ENCODE measurements around the gene RAB9A.
"Not testable (repeated sequence)": the region's sequence is repeated elsewhere in the genome, so short reads cannot be mapped to it uniquely, and the experiment has no call there.

RAB9A gene

DNA sequence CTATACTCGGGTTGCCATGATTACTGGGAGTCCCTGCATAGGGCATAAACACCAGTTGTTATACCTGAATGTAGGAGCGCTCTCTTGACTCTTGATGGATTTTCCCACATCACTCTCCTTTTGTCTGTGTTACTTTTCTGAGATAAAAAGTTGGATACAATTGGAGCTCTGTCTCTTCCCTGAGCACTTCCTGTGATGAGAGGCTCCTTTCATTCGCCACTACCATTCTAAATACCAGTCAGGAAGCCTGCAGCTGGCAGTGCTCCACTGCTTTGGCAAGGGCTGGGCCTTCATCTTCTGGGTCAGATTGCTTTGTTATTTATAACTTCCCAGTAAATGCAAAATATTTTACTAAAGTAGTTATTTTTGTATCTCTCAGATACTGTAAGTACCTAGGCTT lies 22.1 kb upstream of the RAB9A start:
- TF ChIP-seq, protein P1, sequence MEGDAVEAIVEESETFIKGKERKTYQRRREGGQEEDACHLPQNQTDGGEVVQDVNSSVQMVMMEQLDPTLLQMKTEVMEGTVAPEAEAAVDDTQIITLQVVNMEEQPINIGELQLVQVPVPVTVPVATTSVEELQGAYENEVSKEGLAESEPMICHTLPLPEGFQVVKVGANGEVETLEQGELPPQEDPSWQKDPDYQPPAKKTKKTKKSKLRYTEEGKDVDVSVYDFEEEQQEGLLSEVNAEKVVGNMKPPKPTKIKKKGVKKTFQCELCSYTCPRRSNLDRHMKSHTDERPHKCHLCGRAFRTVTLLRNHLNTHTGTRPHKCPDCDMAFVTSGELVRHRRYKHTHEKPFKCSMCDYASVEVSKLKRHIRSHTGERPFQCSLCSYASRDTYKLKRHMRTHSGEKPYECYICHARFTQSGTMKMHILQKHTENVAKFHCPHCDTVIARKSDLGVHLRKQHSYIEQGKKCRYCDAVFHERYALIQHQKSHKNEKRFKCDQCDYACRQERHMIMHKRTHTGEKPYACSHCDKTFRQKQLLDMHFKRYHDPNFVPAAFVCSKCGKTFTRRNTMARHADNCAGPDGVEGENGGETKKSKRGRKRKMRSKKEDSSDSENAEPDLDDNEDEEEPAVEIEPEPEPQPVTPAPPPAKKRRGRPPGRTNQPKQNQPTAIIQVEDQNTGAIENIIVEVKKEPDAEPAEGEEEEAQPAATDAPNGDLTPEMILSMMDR (IDR thresholded peaks at IDR 0.05; ENCODE audit: insufficient read depth, low read length, missing control alignments), result no peak
- no peak overlapping the region for H3K4me3 ChIP-seq (ENCODE audit: low read depth, low read length)
- CTCF ChIA-PET, result interaction anchor here (1.0 kb wide), 1 partner anchor 21 kb away, joined by 5 read pairs; the partner anchor contains the start of gene RAB9A
- DNase-seq (ENCODE audit: low read depth, low spot score), result no peak
- POLR2A ChIA-PET, result no interaction called here

DNA sequence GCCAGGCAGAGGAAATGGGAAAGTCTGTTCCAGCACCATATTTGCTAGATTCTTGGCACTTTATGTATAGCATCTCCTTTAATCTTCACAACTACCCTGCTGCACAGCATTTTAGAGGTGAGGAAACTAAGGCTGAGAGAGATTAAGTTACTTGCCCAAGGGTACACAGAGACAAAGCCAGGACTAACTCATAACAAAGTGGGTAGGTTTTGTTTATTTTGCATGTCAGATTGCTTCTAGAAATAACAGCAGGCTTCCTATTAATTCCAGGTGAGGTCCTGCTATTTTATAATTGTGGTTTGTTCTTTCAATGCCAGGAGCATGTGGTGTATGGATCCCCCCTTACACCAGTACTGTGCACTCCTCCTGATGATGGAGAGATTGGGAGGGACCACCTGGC lies 21.0 kb upstream of the RAB9A start:
- CTCF ChIA-PET, result no interaction called here
- TF ChIP-seq, protein P1 (IDR thresholded peaks at IDR 0.05; ENCODE audit: insufficient read depth, low read length, missing control alignments), result no peak
- no peak overlapping the region for H3K4me3 ChIP-seq (ENCODE audit: low read depth, low read length)
- DNase-seq (ENCODE audit: low read depth, low spot score), result no peak
- POLR2A ChIA-PET, result no interaction called here

DNA sequence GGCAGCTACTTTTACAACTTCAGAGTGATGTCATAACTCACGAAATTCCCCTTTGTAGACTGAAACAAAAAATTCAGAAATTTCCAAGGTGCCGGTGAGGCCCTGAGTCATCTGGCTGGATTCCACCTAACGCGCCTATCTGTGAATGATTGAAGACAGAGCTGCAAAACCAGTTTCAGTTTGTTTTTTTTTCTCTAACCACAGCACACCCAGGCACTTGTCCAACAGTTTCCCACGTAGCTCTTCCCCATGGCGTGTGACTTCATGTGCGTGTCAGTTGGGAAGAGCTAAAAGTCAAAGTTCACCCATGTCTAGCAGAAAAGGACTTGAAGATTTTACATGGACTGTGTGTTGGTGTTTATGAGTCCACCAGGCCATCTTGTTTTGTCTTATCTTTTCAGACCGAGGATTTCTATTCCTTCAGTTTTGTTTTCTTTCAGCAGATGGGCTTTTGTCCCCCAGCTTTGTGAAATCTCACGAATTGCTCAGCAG lies 19.6 kb upstream of the RAB9A start:
- TF ChIP-seq, protein P1 (IDR thresholded peaks at IDR 0.05; ENCODE audit: insufficient read depth, low read length, missing control alignments), result no peak
- CTCF ChIA-PET, result interaction anchor here (1.2 to 2.0 kb wide), 2 partner anchors 10 to 23 kb away, joined by 4 to 8 read pairs; no protein-coding TSS in a partner anchor
- POLR2A ChIA-PET, result interaction anchor here (1.0 kb wide), 1 partner anchor 65 kb away, joined by 4 read pairs; the partner anchor contains the start of genes OFD1 and TRAPPC2
- H3K4me3 ChIP-seq (ENCODE audit: low read depth, low read length), result no peak overlapping the region
- peak; percentile 88 for DNase-seq (ENCODE audit: low read depth, low spot score)

DNA sequence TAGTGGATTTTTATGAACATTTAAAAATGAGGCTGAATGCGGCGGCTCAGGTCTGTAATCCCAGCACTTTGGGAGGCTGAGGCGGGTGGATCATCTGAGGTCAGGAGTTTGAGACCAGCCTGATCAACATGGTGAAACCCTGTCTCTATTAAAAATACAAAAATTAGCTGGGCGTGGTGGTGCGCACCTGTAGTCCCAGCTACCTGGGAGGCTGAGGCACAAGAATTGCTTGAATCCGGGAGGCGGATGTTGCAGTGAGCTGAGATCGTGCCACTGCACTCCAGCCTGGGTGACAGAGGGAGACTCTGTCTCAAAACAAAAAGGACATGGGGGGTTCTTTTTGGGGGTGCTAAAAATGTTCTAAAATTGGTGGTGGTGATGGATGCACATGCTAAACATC lies 19.2 kb upstream of the RAB9A start:
- ChIA-PET POLR2A (interaction anchor here (1.0 kb wide), 1 partner anchor 65 kb away, joined by 4 read pairs; the partner anchor contains the start of genes OFD1 and TRAPPC2), CTCF (interaction anchor here (1.2 to 2.0 kb wide), 2 partner anchors 11 to 24 kb away, joined by 4 to 8 read pairs; no protein-coding TSS in a partner anchor)
- not testable (repeated sequence) for DNase-seq (ENCODE audit: low read depth, low spot score); H3K4me3 ChIP-seq (ENCODE audit: low read depth, low read length)

DNA sequence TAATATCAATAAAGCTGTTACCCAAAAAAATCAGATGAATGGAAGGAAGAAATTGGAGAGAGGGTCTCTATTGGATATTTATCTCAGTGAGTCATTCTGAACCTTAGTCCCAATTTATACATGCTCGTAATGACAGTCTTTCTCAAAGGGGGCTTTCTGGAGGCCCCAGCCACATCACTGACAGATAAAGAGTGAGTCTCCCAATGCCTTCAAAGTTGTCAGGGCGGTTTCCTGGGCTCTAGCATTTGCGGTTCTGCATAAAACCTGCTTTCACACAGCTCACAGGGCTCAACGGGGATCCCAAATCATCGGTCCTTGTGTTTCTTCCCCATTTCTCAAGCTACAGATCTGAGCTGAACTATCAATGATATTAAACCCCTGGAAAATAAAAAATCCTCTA lies 18.7 kb upstream of the RAB9A start:
- ChIA-PET POLR2A (no interaction called here), CTCF (interaction anchor here (1.2 to 2.0 kb wide), 2 partner anchors 11 to 24 kb away, joined by 4 to 8 read pairs; no protein-coding TSS in a partner anchor)
- no peak overlapping the region for H3K4me3 ChIP-seq (ENCODE audit: low read depth, low read length)
- TF ChIP-seq, protein P1 (IDR thresholded peaks at IDR 0.05; ENCODE audit: insufficient read depth, low read length, missing control alignments), result no peak
- DNase-seq (ENCODE audit: low read depth, low spot score), result no peak

DNA sequence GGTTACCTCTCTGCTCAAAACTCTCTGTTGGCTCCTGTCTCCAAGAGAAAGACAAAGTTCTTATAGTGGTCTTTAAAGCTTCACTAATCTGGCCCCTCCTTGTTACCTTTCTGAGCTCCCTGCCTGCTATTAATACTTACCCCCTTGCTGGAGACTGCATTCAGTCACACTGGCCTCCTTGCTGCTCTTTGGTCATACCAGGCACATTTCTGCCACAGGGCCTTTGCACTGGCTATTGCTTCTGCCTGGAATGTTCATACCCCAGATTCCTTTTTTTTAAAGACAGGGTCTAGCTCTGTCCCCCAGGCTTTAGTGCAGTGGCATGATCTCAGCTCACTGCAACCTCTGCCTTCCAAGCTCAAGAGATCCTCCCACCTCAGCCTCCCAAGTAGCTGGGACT lies 15.9 kb upstream of the RAB9A start:
- CTCF ChIA-PET, result no interaction called here
- POLR2A ChIA-PET, result no interaction called here
- DNase-seq (ENCODE audit: low read depth, low spot score), result no peak

More for the DNA sequence above, 15.9 kb upstream of the RAB9A start:
- H3K4me3 ChIP-seq (ENCODE audit: low read depth, low read length), result no peak overlapping the region
- TF ChIP-seq, protein P1 (IDR thresholded peaks at IDR 0.05; ENCODE audit: insufficient read depth, low read length, missing control alignments), result no peak

Measured in AG04449 (cell line).